Measurements from ENCODE around the gene SRP68.

The SRP68 gene

GRCh38 chr17:76032780-76033108 lies 39.6 kb downstream of the SRP68 start:
- Histone ChIP-seq H3K27me3 (ENCODE audit: control insufficient read depth, insufficient read depth, low read length) (no peaks in the 10 kb centered on the region), H3K9ac (ENCODE audit: low read depth, low read length) (no peak overlapping the region), H3K9me3 (ENCODE audit: control insufficient read depth, insufficient read depth, low read length) (no peaks in the 10 kb centered on the region), H3K4me3 (ENCODE audit: low read depth, low read length) (no peak overlapping the region), H3K36me3 (ENCODE audit: control insufficient read depth, insufficient read depth, low read length) (no peaks in the 10 kb centered on the region), H3K4me1 (ENCODE audit: control insufficient read depth, insufficient read depth, low read length) (peaks cover 4% of the 10 kb centered on the region)

GRCh38 chr17:76032073-76032779 lies 40.1 kb downstream of the SRP68 start:
- H3K9me3 ChIP-seq (ENCODE audit: control insufficient read depth, insufficient read depth, low read length) = no peaks in the 10 kb centered on the region
- H3K36me3 ChIP-seq (ENCODE audit: control insufficient read depth, insufficient read depth, low read length) = no peaks in the 10 kb centered on the region
- no peak overlapping the region for H3K9ac ChIP-seq (ENCODE audit: low read depth, low read length)
- no peaks in the 10 kb centered on the region for H3K27me3 ChIP-seq (ENCODE audit: control insufficient read depth, insufficient read depth, low read length)
- H3K4me3 ChIP-seq (ENCODE audit: low read depth, low read length) = no peak overlapping the region
- peaks cover 4% of the 10 kb centered on the region for H3K4me1 ChIP-seq (ENCODE audit: control insufficient read depth, insufficient read depth, low read length)

GRCh38 chr17:76027159-76027839 lies 45.0 kb downstream of the SRP68 start, which contains the start of gene EVPL:
Gene EVPL (minus strand): TSS chr17:76027306. CDS start chr17:76027198, 108 bp downstream.
- Histone ChIP-seq H3K27me3 (ENCODE audit: control insufficient read depth, insufficient read depth, low read length) (no peaks in the 10 kb centered on the region), H3K36me3 (ENCODE audit: control insufficient read depth, insufficient read depth, low read length) (no peaks in the 10 kb centered on the region), H3K9ac (ENCODE audit: low read depth, low read length) (no peak within 1 kb of the TSS), H3K4me3 (ENCODE audit: low read depth, low read length) (no peak within 1 kb of the TSS), H3K9me3 (ENCODE audit: control insufficient read depth, insufficient read depth, low read length) (no peaks in the 10 kb centered on the region), H3K4me1 (ENCODE audit: control insufficient read depth, insufficient read depth, low read length) (peaks cover 4% of the 10 kb centered on the region)

GRCh38 chr17:76026714-76027158 lies 45.6 kb downstream of the SRP68 start:
- Histone ChIP-seq H3K27me3 (ENCODE audit: control insufficient read depth, insufficient read depth, low read length) (no peaks in the 10 kb centered on the region), H3K36me3 (ENCODE audit: control insufficient read depth, insufficient read depth, low read length) (no peaks in the 10 kb centered on the region), H3K9ac (ENCODE audit: low read depth, low read length) (no peak overlapping the region), H3K4me3 (ENCODE audit: low read depth, low read length) (no peak overlapping the region), H3K4me1 (ENCODE audit: control insufficient read depth, insufficient read depth, low read length) (peaks cover 4% of the 10 kb centered on the region), H3K9me3 (ENCODE audit: control insufficient read depth, insufficient read depth, low read length) (no peaks in the 10 kb centered on the region)

- no peaks in the 10 kb centered on the region for H3K27me3 ChIP-seq (ENCODE audit: control insufficient read depth, insufficient read depth, low read length)
- H3K36me3 ChIP-seq (ENCODE audit: control insufficient read depth, insufficient read depth, low read length) = no peaks in the 10 kb centered on the region
- H3K4me3 ChIP-seq (ENCODE audit: low read depth, low read length) = no peak overlapping the region
- H3K9ac ChIP-seq (ENCODE audit: low read depth, low read length) = no peak overlapping the region
- H3K9me3 ChIP-seq (ENCODE audit: control insufficient read depth, insufficient read depth, low read length) = no peaks in the 10 kb centered on the region
- H3K4me1 ChIP-seq (ENCODE audit: control insufficient read depth, insufficient read depth, low read length) = peaks cover 4% of the 10 kb centered on the region
These were observed 47.0 kb downstream of the SRP68 start for GRCh38 chr17:76025294-76025693.

GRCh38 chr17:76024353-76024752 lies 48.0 kb downstream of the SRP68 start:
- Histone ChIP-seq H3K4me3 (ENCODE audit: low read depth, low read length) (no peak overlapping the region), H3K36me3 (ENCODE audit: control insufficient read depth, insufficient read depth, low read length) (no peaks in the 10 kb centered on the region), H3K4me1 (ENCODE audit: control insufficient read depth, insufficient read depth, low read length) (no peaks in the 10 kb centered on the region), H3K27me3 (ENCODE audit: control insufficient read depth, insufficient read depth, low read length) (no peaks in the 10 kb centered on the region), H3K9me3 (ENCODE audit: control insufficient read depth, insufficient read depth, low read length) (no peaks in the 10 kb centered on the region), H3K9ac (ENCODE audit: low read depth, low read length) (no peak overlapping the region)

- no peak overlapping the region for H3K4me3 ChIP-seq (ENCODE audit: low read depth, low read length)
- no peaks in the 10 kb centered on the region for H3K36me3 ChIP-seq (ENCODE audit: control insufficient read depth, insufficient read depth, low read length)
- no peak overlapping the region for H3K9ac ChIP-seq (ENCODE audit: low read depth, low read length)
- H3K9me3 ChIP-seq (ENCODE audit: control insufficient read depth, insufficient read depth, low read length) = no peaks in the 10 kb centered on the region
- no peaks in the 10 kb centered on the region for H3K27me3 ChIP-seq (ENCODE audit: control insufficient read depth, insufficient read depth, low read length)
- no peaks in the 10 kb centered on the region for H3K4me1 ChIP-seq (ENCODE audit: control insufficient read depth, insufficient read depth, low read length)
These were observed 48.4 kb downstream of the SRP68 start for GRCh38 chr17:76023900-76024237.

- H3K4me1 ChIP-seq (ENCODE audit: control insufficient read depth, insufficient read depth, low read length) = no peaks in the 10 kb centered on the region
- no peak overlapping the region for H3K4me3 ChIP-seq (ENCODE audit: low read depth, low read length)
- H3K36me3 ChIP-seq (ENCODE audit: control insufficient read depth, insufficient read depth, low read length) = no peaks in the 10 kb centered on the region
- H3K9ac ChIP-seq (ENCODE audit: low read depth, low read length) = no peak overlapping the region
- H3K27me3 ChIP-seq (ENCODE audit: control insufficient read depth, insufficient read depth, low read length) = no peaks in the 10 kb centered on the region
- no peaks in the 10 kb centered on the region for H3K9me3 ChIP-seq (ENCODE audit: control insufficient read depth, insufficient read depth, low read length)
These were observed 49.1 kb downstream of the SRP68 start for GRCh38 chr17:76022973-76023899.

- Histone ChIP-seq H3K4me1 (ENCODE audit: control insufficient read depth, insufficient read depth, low read length) (no peaks in the 10 kb centered on the region), H3K27me3 (ENCODE audit: control insufficient read depth, insufficient read depth, low read length) (no peaks in the 10 kb centered on the region), H3K36me3 (ENCODE audit: control insufficient read depth, insufficient read depth, low read length) (no peaks in the 10 kb centered on the region), H3K9ac (ENCODE audit: low read depth, low read length) (no peak overlapping the region), H3K4me3 (ENCODE audit: low read depth, low read length) (no peak overlapping the region), H3K9me3 (ENCODE audit: control insufficient read depth, insufficient read depth, low read length) (no peaks in the 10 kb centered on the region)
These were observed 50.0 kb downstream of the SRP68 start for GRCh38 chr17:76022285-76022684.

GRCh38 chr17:76019833-76020467 lies 52.4 kb downstream of the SRP68 start:
- Histone ChIP-seq H3K9ac (ENCODE audit: low read depth, low read length) (no peak overlapping the region), H3K27me3 (ENCODE audit: control insufficient read depth, insufficient read depth, low read length) (no peaks in the 10 kb centered on the region), H3K4me3 (ENCODE audit: low read depth, low read length) (no peak overlapping the region), H3K9me3 (ENCODE audit: control insufficient read depth, insufficient read depth, low read length) (no peaks in the 10 kb centered on the region), H3K36me3 (ENCODE audit: control insufficient read depth, insufficient read depth, low read length) (no peaks in the 10 kb centered on the region), H3K4me1 (ENCODE audit: control insufficient read depth, insufficient read depth, low read length) (no peaks in the 10 kb centered on the region)

GRCh38 chr17:76018801-76019200 lies 53.5 kb downstream of the SRP68 start:
- H3K9ac ChIP-seq (ENCODE audit: low read depth, low read length) = no peak overlapping the region
- H3K36me3 ChIP-seq (ENCODE audit: control insufficient read depth, insufficient read depth, low read length) = no peaks in the 10 kb centered on the region
- no peaks in the 10 kb centered on the region for H3K27me3 ChIP-seq (ENCODE audit: control insufficient read depth, insufficient read depth, low read length)
- no peak overlapping the region for H3K4me3 ChIP-seq (ENCODE audit: low read depth, low read length)
- no peaks in the 10 kb centered on the region for H3K4me1 ChIP-seq (ENCODE audit: control insufficient read depth, insufficient read depth, low read length)
- no peaks in the 10 kb centered on the region for H3K9me3 ChIP-seq (ENCODE audit: control insufficient read depth, insufficient read depth, low read length)

Data from iPS-15b (cell line).